Immature natural killer cell (primary cell): ENCODE data around the gene CHD9. TPM values are rescaled to one million over a fixed set of nuclear protein-coding genes. Genes with fewer than 3 reads are reported as not detected.
"Not testable (repeated sequence)": the region's sequence is repeated elsewhere in the genome, so short reads cannot be mapped to it uniquely, and the experiment has no call there.

Experiments
- DNase-seq, 3 donors: peaks; one replicate each; pipeline ENCODE4 v3.0.0; 2022; ENCODE audit warnings: mixed read lengths in 1 of 3
- H3K27ac Mint-ChIP-seq, 6 donors: one replicate each; pipeline ENCODE4 v1.8.0; 2020; ENCODE audit warnings: mixed read lengths in 6 of 6, mild to moderate bottlenecking in 5 of 6, inconsistent platforms in 4 of 6, moderate library complexity in 3 of 6
- H3K27me3 Mint-ChIP-seq, 3 donors: one replicate each; pipeline ENCODE4 v1.8.0; 2020 to 2021; ENCODE audit warnings: low read depth in 3 of 3, mild to moderate bottlenecking in 3 of 3, mixed read lengths in 3 of 3, moderate library complexity in 3 of 3, inconsistent platforms in 1 of 3
- H3K36me3 Mint-ChIP-seq, 3 donors: one replicate each; pipeline ENCODE4 v1.8.0; 2020; ENCODE audit warnings: mixed read lengths in 3 of 3, inconsistent platforms in 2 of 3, mild to moderate bottlenecking in 2 of 3
- H3K4me1 Mint-ChIP-seq, 2 donors: one replicate each; pipeline ENCODE4 v1.8.0; 2020; ENCODE audit warnings: inconsistent platforms in 2 of 2, mild to moderate bottlenecking in 2 of 2, mixed read lengths in 2 of 2, moderate library complexity in 1 of 2
- H3K4me3 Mint-ChIP-seq, 5 donors: one replicate each; pipeline ENCODE4 v1.8.0; 2020; ENCODE audit warnings: mild to moderate bottlenecking in 5 of 5, mixed read lengths in 5 of 5, inconsistent platforms in 3 of 5, moderate library complexity in 3 of 5
- H3K9me3 Mint-ChIP-seq, 6 donors: one replicate each; pipeline ENCODE4 v1.8.0; 2020; ENCODE audit warnings: mild to moderate bottlenecking in 6 of 6, mixed read lengths in 6 of 6, inconsistent platforms in 4 of 6, moderate library complexity in 3 of 6
- polyA plus RNA-seq, 3 donors: library from polyadenylated mRNA; unstranded; fragments of 300-500 nt; fragmentation: Illumina TruSeq; gene quantifications; one replicate each; pipeline ENCODE4 v1.2.3, GENCODE V29; 2021

The CHD9 gene
- polyA plus RNA-seq, 3 donors from 2014 or later: 47.1 to 68.6 (median 48.5) TPM

- H3K9me3 Mint-ChIP-seq: no peaks in the 10 kb centered on the region
- H3K27me3 Mint-ChIP-seq: peaks cover 0 to 5% (median 0%) of the 10 kb centered on the region in 3 donors
- peaks cover 31 to 62% (median 40%) of the 10 kb centered on the region in 3 donors for H3K36me3 Mint-ChIP-seq
- no peak for DNase-seq
- H3K4me1 Mint-ChIP-seq: no peaks in the 10 kb centered on the region
- H3K4me3 Mint-ChIP-seq: no peak overlapping the region
- H3K27ac Mint-ChIP-seq: peak overlapping the region in 1 of 6 donors; percentile 3
These were observed 178.2 kb downstream of the CHD9 start for GRCh38 chr16:53232826-53233529.

- H3K36me3 Mint-ChIP-seq: peaks cover 31 to 56% (median 32%) of the 10 kb centered on the region in 3 donors
- H3K4me1 Mint-ChIP-seq: no peaks in the 10 kb centered on the region
- no peaks in the 10 kb centered on the region for H3K9me3 Mint-ChIP-seq
- DNase-seq: no peak
- H3K4me3 Mint-ChIP-seq: no peak overlapping the region
- H3K27me3 Mint-ChIP-seq: peaks cover 0 to 5% (median 0%) of the 10 kb centered on the region in 3 donors
- H3K27ac Mint-ChIP-seq: peak overlapping the region in 1 of 6 donors; percentile 59
These were observed 180.0 kb downstream of the CHD9 start for GRCh38 chr16:53234836-53235235.

GRCh38 chr16:53235851-53236250 lies 181.1 kb downstream of the CHD9 start:
- Mint-ChIP-seq H3K36me3 (peaks cover 24 to 49% (median 26%) of the 10 kb centered on the region in 3 donors), H3K4me1 (no peaks in the 10 kb centered on the region), H3K27ac (peak overlapping the region in 1 of 6 donors; percentile 8), H3K27me3 (peaks cover 0 to 5% (median 0%) of the 10 kb centered on the region in 3 donors), H3K4me3 (no peak overlapping the region), H3K9me3 (no peaks in the 10 kb centered on the region)
- no peak for DNase-seq

GRCh38 chr16:53249331-53249730 lies 194.5 kb downstream of the CHD9 start:
- Mint-ChIP-seq H3K27me3 (peaks cover 0 to 3% (median 0%) of the 10 kb centered on the region in 3 donors), H3K36me3 (peaks cover 16 to 44% (median 27%) of the 10 kb centered on the region in 3 donors), H3K4me1 (no peaks in the 10 kb centered on the region), H3K27ac (no peak overlapping the region), H3K4me3 (no peak overlapping the region), H3K9me3 (no peaks in the 10 kb centered on the region)
- no peak for DNase-seq

GRCh38 chr16:53257001-53257400 lies 202.2 kb downstream of the CHD9 start:
- Mint-ChIP-seq H3K4me3 (no peak overlapping the region), H3K27ac (peak overlapping the region in 2 of 6 donors; percentile 37 to 45), H3K4me1 (peaks cover 3 to 11% of the 10 kb centered on the region in 2 donors), H3K27me3 (peaks cover 0 to 2% (median 1%) of the 10 kb centered on the region in 3 donors), H3K36me3 (peaks cover 32 to 54% (median 44%) of the 10 kb centered on the region in 3 donors), H3K9me3 (no peaks in the 10 kb centered on the region)
- no peak for DNase-seq

- H3K36me3 Mint-ChIP-seq: peaks cover 35 to 57% (median 42%) of the 10 kb centered on the region in 3 donors
- peak overlapping the region in 1 of 6 donors; percentile 40 for H3K27ac Mint-ChIP-seq
- no peaks in the 10 kb centered on the region for H3K9me3 Mint-ChIP-seq
- peaks cover 3 to 11% of the 10 kb centered on the region in 2 donors for H3K4me1 Mint-ChIP-seq
- no peak overlapping the region for H3K4me3 Mint-ChIP-seq
- no peak for DNase-seq
- H3K27me3 Mint-ChIP-seq: peaks cover 0 to 3% (median 0%) of the 10 kb centered on the region in 3 donors
These were observed 204.0 kb downstream of the CHD9 start for GRCh38 chr16:53258809-53259208.

GRCh38 chr16:53261276-53261675 lies 206.5 kb downstream of the CHD9 start:
- DNase-seq: no peak
- no peak overlapping the region for H3K4me3 Mint-ChIP-seq
- H3K27me3 Mint-ChIP-seq: peaks cover 0 to 4% (median 0%) of the 10 kb centered on the region in 3 donors
- H3K4me1 Mint-ChIP-seq: peaks cover 3 to 11% of the 10 kb centered on the region in 2 donors
- H3K27ac Mint-ChIP-seq: no peak overlapping the region
- H3K36me3 Mint-ChIP-seq: peaks cover 31 to 56% (median 39%) of the 10 kb centered on the region in 3 donors
- H3K9me3 Mint-ChIP-seq: no peaks in the 10 kb centered on the region

- Mint-ChIP-seq H3K27ac (no peak overlapping the region), H3K9me3 (no peaks in the 10 kb centered on the region), H3K4me1 (peaks cover 3 to 11% of the 10 kb centered on the region in 2 donors)
These were observed 207.9 kb downstream of the CHD9 start for GRCh38 chr16:53262645-53263044.

GRCh38 chr16:53266156-53266555 lies 211.4 kb downstream of the CHD9 start:
- H3K4me1 Mint-ChIP-seq: no peaks in the 10 kb centered on the region
- no peak overlapping the region for H3K4me3 Mint-ChIP-seq
- no peak for DNase-seq
- H3K36me3 Mint-ChIP-seq: peaks cover 20 to 46% (median 27%) of the 10 kb centered on the region in 3 donors
- no peaks in the 10 kb centered on the region for H3K9me3 Mint-ChIP-seq
- peaks cover 0 to 3% (median 0%) of the 10 kb centered on the region in 3 donors for H3K27me3 Mint-ChIP-seq
- peak overlapping the region in 2 of 6 donors; percentile 8 to 40 for H3K27ac Mint-ChIP-seq

More at GRCh38 chr16:53262645-53263044, 207.9 kb downstream of the CHD9 start:
- no peak overlapping the region for H3K4me3 Mint-ChIP-seq
- H3K27me3 Mint-ChIP-seq: peaks cover 0 to 3% (median 0%) of the 10 kb centered on the region in 3 donors
- H3K36me3 Mint-ChIP-seq: peaks cover 20 to 47% (median 27%) of the 10 kb centered on the region in 3 donors
- no peak for DNase-seq

GRCh38 chr16:53278498-53278897 lies 223.7 kb downstream of the CHD9 start:
- H3K27ac Mint-ChIP-seq, DNase-seq, H3K9me3 Mint-ChIP-seq, H3K4me1 Mint-ChIP-seq, H3K4me3 Mint-ChIP-seq, H3K27me3 Mint-ChIP-seq: not testable (repeated sequence)
- H3K36me3 Mint-ChIP-seq: peaks cover 4 to 12% (median 9%) of the 10 kb centered on the region in 3 donors

- Mint-ChIP-seq H3K4me3 (no peak overlapping the region), H3K36me3 (peaks cover 4 to 6% (median 5%) of the 10 kb centered on the region in 3 donors), H3K4me1 (no peaks in the 10 kb centered on the region), H3K27me3 (no peaks in the 10 kb centered on the region), H3K9me3 (no peaks in the 10 kb centered on the region), H3K27ac (no peak overlapping the region)
- no peak for DNase-seq
These were observed 226.5 kb downstream of the CHD9 start for GRCh38 chr16:53281280-53281679.

- no peak for DNase-seq
- no peak overlapping the region for H3K27ac Mint-ChIP-seq
- H3K4me3 Mint-ChIP-seq: no peak overlapping the region
- H3K36me3 Mint-ChIP-seq: peaks cover 5 to 8% (median 6%) of the 10 kb centered on the region in 3 donors
- H3K27me3 Mint-ChIP-seq: no peaks in the 10 kb centered on the region
- no peaks in the 10 kb centered on the region for H3K4me1 Mint-ChIP-seq
- H3K9me3 Mint-ChIP-seq: no peaks in the 10 kb centered on the region
These were observed 227.1 kb downstream of the CHD9 start for GRCh38 chr16:53281859-53282258.

- Mint-ChIP-seq H3K4me1 (no peaks in the 10 kb centered on the region), H3K9me3 (no peaks in the 10 kb centered on the region), H3K27ac (no peak overlapping the region), H3K36me3 (peaks cover 5 to 8% (median 6%) of the 10 kb centered on the region in 3 donors), H3K27me3 (no peaks in the 10 kb centered on the region), H3K4me3 (no peak overlapping the region)
- DNase-seq: no peak
These were observed 227.5 kb downstream of the CHD9 start for GRCh38 chr16:53282328-53282727.
